Cardiac muscle cell (in vitro differentiated cells and primary cell): ENCODE results near the gene ANKRD44. TPM values are rescaled to one million over a fixed set of nuclear protein-coding genes. Genes with fewer than 3 reads are reported as not detected.

Source experiments
- DNase-seq, 2 donors: peaks; one replicate each; pipeline versions ENCODE4 v3.0.0 to v3.0.0-alpha.2; 2010 to 2017; ENCODE audit warnings: low read depth in 1 of 2, low spot score in 1 of 2
- H3K27ac ChIP-seq: fragments of 200-600 bp; sonication (generic); 2 replicates; pipeline ENCODE4 v1.5.1; 2016
- H3K27me3 ChIP-seq: fragments of 200-600 bp; sonication (generic); 2 replicates; pipeline ENCODE4 v1.6.0; 2016; ENCODE audit warnings: control low read depth
- H3K36me3 ChIP-seq: fragments of 200-600 bp; sonication (generic); 2 replicates; pipeline ENCODE4 v1.5.1; 2016; ENCODE audit warnings: control low read depth
- H3K4me1 ChIP-seq: fragments of 200-600 bp; sonication (generic); 2 replicates; pipeline ENCODE4 v1.8.1; 2017; ENCODE audit warnings: low read depth, mild to moderate bottlenecking, mixed run types
- H3K4me3 ChIP-seq: fragments of 200-600 bp; sonication (generic); 2 replicates; pipeline ENCODE4 v1.5.1; 2016; ENCODE audit warnings: mild to moderate bottlenecking
- H3K9me3 ChIP-seq: fragments of 200-600 bp; sonication (generic); 2 replicates; pipeline ENCODE4 v1.5.1; 2017; ENCODE audit warnings: low read depth, mild to moderate bottlenecking, control low read depth
- CTCF ChIP-seq: IDR thresholded peaks from 2 replicates; pipeline ENCODE4 v1.5.1; 2012; ENCODE audit warnings: low read depth, mild to moderate bottlenecking, low read length
- polyA plus RNA-seq: library from polyadenylated mRNA; unstranded; fragments of >200 nt; fragmentation: Nextera tagmentation; extraction: Ambion mirVana; gene quantifications from 2 replicates; pipeline ENCODE4 v1.2.1, GENCODE V29; 2016
- total RNA-seq: library from RNA; depleted of rRNA; stranded (reverse); fragments of >200 nt; gene quantifications from 2 replicates; pipeline ENCODE4 v1.2.3, GENCODE V29; 2016

The ANKRD44 gene
- total and polyA plus RNA-seq, 2 experiments from 2014 or later, result 4.0 to 5.0 TPM

GRCh38 chr2:197210430-197210829, 100.2 kb downstream of the ANKRD44 start:
- H3K27ac ChIP-seq, result no peak overlapping the region
- H3K4me3 ChIP-seq, result no peak overlapping the region
- no peaks in the 10 kb centered on the region for H3K4me1 ChIP-seq
- no peaks in the 10 kb centered on the region for H3K9me3 ChIP-seq
- no peaks in the 10 kb centered on the region for H3K36me3 ChIP-seq
- DNase-seq, result no peak
- H3K27me3 ChIP-seq, result no peaks in the 10 kb centered on the region
- no peak for TF ChIP-seq CTCF

GRCh38 chr2:197209742-197210408, 100.7 kb downstream of the ANKRD44 start:
- Histone ChIP-seq H3K4me1 (no peaks in the 10 kb centered on the region), H3K9me3 (no peaks in the 10 kb centered on the region), H3K27ac (no peak overlapping the region), H3K4me3 (no peak overlapping the region), H3K27me3 (no peaks in the 10 kb centered on the region), H3K36me3 (no peaks in the 10 kb centered on the region)
- TF ChIP-seq CTCF, result no peak
- DNase-seq, result peak in 1 of 2 donors; percentile 21

GRCh38 chr2:197209246-197209645, 101.3 kb downstream of the ANKRD44 start:
- Histone ChIP-seq H3K27me3 (no peaks in the 10 kb centered on the region), H3K36me3 (no peaks in the 10 kb centered on the region), H3K9me3 (no peaks in the 10 kb centered on the region), H3K4me3 (no peak overlapping the region), H3K4me1 (no peaks in the 10 kb centered on the region), H3K27ac (no peak overlapping the region)
- no peak for DNase-seq
- TF ChIP-seq CTCF, result no peak

- no peak for DNase-seq
- Histone ChIP-seq H3K9me3 (no peaks in the 10 kb centered on the region), H3K4me1 (no peaks in the 10 kb centered on the region), H3K36me3 (no peaks in the 10 kb centered on the region), H3K27ac (no peak overlapping the region), H3K27me3 (no peaks in the 10 kb centered on the region), H3K4me3 (no peak overlapping the region)
- no peak for TF ChIP-seq CTCF
Observed at GRCh38 chr2:197208841-197209240, 101.7 kb downstream of the ANKRD44 start.

GRCh38 chr2:197208024-197208423, 102.6 kb downstream of the ANKRD44 start:
- Histone ChIP-seq H3K27ac (no peak overlapping the region), H3K4me1 (no peaks in the 10 kb centered on the region), H3K27me3 (no peaks in the 10 kb centered on the region), H3K4me3 (no peak overlapping the region), H3K9me3 (no peaks in the 10 kb centered on the region), H3K36me3 (no peaks in the 10 kb centered on the region)
- no peak for TF ChIP-seq CTCF
- no peak for DNase-seq
